Measurements from ENCODE around the gene GALNT11. TPM values are rescaled to one million over a fixed set of nuclear protein-coding genes. Genes with fewer than 3 reads are reported as not detected.
A peak's percentile ranks its signal among the peaks of the same experiment; 100 is the strongest.

GALNT11 gene
- total and polyA plus RNA-seq, 9 of the 15 experiments (the other 6 are each of a cell fraction or from before 2014, with no cell fraction given), result 8.2 to 59.5 (median 36.5) TPM

GRCh38 chr7:151993977-151994676, 31.3 kb upstream of the GALNT11 start:
- ChIA-PET POLR2A (interaction anchor here (0.6 kb wide), 1 partner anchor 478 kb away, joined by 3 read pairs; no protein-coding TSS in a partner anchor), CTCF (ENCODE audit: low intra/inter-chr PET ratio) (no interaction called here)
- WGBS (ENCODE audit: insufficient coverage, low coverage, missing lambda C conversion rate), result 10% methylated on average over 14 of the region's 14 CpGs
- Histone ChIP-seq H3K4me2 (ENCODE audit: insufficient read depth, low read length) (no peak overlapping the region), H3K36me3 (ENCODE audit: control insufficient read depth, insufficient read depth, low read length) (no peaks in the 10 kb centered on the region), H3K79me2 (ENCODE audit: control insufficient read depth, insufficient read depth, low read length) (no peaks in the 10 kb centered on the region), H3K9me1 (ENCODE audit: control insufficient read depth, insufficient read depth, low read length) (no peaks in the 10 kb centered on the region), H3K4me1 (replicated peaks in 1 of 2; ENCODE audit: control insufficient read depth in 2 of 2, insufficient read depth in 2 of 2, low read length in 2 of 2) (no peaks in the 10 kb centered on the region), H3K4me3 (no peak overlapping the region), H3K9me3 (replicated peaks; ENCODE audit: control insufficient read depth, insufficient read depth, low read depth, low read length) (no peaks in the 10 kb centered on the region), H3K9ac (ENCODE audit: insufficient read depth in 1 of 2, low read depth in 2 of 2, low read length in 2 of 2) (no peak overlapping the region), H3K27ac (ENCODE audit: extremely low read depth, low read depth, low read length) (no peak overlapping the region), H3K27me3 (ENCODE audit: control insufficient read depth in 2 of 2, insufficient read depth in 2 of 2, low read length in 2 of 2) (peaks cover 36 to 49% of the 10 kb centered on the region in 2 experiments), H4K20me1 (replicated peaks; ENCODE audit: control insufficient read depth, insufficient read depth, low read length) (no peaks in the 10 kb centered on the region), H2AFZ (ENCODE audit: low read depth, low read length) (no peak overlapping the region)
- TF ChIP-seq ATF2 (CRISPR knock-in tag; IDR thresholded peaks at IDR 0.05) (no peak), TEAD1 (CRISPR knock-in tag; IDR thresholded peaks at IDR 0.05) (no peak), NFIC (IDR thresholded peaks at IDR 0.05) (peak; percentile 81), NFIX (CRISPR knock-in tag; IDR thresholded peaks at IDR 0.05; ENCODE audit: low read depth) (peak; percentile 34; the same call in 1 of the 2 replicates), KAT2B (IDR thresholded peaks at IDR 0.05; ENCODE audit: low read depth, low read length) (no peak)
- in situ Hi-C loops (cut with MboI) (no loop called here), intact Hi-C loops (cut with micrococcal nuclease) (loop anchor here (5.0 kb wide), 2 partner anchors 33 to 212 kb away; partner anchors contain the start of gene GALNT11)
- no peak for DNase-seq (ENCODE audit: extremely low read depth in 1 of 4, low spot score in 3 of 4)
- FAIRE-seq, result no peak
- no peak for ATAC-seq
- no TSS peak for BruUV-seq (replicated peaks)
